ENCODE data around the gene NPM3.

DNA sequence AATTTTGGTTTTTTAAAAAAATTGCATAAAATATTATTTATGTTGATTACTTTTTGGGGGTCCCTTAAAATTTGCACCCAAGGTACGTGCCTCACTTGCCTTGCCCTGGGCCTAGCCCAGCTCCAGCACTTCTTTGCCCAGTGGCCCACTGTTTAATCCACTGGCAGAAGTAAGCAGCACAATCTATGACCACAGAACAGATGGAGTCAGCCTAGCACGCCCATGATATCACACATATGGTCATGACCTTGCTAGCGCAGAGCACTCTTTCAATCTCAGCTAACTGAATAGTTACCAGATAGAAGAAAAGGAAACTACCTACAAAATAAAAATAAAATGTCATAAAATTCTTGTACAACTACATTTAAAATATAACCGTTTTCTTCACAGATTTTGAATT, 29.4 kb upstream of the NPM3 start:
- TF ChIP-seq POLR2A (IDR thresholded peaks at IDR 0.05), result no peak
- TF ChIP-seq CTCF (IDR thresholded peaks at IDR 0.05), result no peak
- TF ChIP-seq EP300 (IDR thresholded peaks at IDR 0.05), result no peak
